ENCODE measurements around the gene RAB3IL1.
A peak's percentile ranks its signal among the peaks of the same experiment; 100 is the strongest.

RAB3IL1 gene

DNA sequence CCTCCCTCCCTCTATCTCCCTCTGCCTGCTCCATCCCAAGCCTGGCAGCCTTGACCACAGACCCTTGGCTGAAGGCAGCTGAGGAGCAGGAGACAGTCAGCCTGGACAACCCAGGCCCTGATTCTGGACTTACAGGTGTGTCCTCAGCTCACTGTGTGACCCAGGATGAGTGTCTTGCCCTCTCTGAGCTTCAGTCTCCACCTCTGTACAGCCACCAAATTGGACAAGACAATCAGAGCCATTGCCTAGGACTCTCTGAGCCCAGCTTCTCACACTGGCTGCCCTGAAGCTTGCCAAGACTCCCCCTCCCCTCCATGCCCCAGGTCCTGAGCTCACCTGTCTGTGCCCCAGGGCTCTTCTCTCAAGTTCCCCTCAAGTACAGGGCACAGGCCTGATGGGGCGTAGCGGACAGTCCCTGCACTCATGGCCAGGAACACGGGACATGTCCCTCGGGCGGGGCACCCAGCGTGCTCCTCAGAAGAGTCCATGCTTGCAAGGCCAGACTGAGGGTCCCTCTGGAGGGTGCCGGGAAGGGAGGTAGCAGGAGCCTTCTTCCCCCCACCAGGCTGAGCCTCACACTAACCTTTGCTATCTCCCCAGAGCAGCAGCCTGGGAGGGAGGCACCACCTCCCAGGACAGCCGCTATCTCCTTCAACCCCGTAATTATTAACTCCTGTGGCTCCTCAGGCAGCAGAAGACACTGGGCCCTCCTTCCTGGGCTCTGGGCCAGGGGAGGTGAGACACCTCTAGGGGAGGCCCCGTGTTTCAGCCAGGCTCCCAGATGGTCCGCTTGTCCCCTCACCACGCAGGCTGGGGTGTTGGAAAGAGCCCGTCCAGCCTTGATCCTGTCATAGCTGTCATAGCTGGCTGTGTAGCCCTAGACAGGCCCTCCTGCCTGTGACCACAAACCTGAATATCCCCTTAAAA lies 2.6 kb upstream of the RAB3IL1 start:
- DNase-seq (ENCODE audit: low spot score), result peak; percentile 2

DNA sequence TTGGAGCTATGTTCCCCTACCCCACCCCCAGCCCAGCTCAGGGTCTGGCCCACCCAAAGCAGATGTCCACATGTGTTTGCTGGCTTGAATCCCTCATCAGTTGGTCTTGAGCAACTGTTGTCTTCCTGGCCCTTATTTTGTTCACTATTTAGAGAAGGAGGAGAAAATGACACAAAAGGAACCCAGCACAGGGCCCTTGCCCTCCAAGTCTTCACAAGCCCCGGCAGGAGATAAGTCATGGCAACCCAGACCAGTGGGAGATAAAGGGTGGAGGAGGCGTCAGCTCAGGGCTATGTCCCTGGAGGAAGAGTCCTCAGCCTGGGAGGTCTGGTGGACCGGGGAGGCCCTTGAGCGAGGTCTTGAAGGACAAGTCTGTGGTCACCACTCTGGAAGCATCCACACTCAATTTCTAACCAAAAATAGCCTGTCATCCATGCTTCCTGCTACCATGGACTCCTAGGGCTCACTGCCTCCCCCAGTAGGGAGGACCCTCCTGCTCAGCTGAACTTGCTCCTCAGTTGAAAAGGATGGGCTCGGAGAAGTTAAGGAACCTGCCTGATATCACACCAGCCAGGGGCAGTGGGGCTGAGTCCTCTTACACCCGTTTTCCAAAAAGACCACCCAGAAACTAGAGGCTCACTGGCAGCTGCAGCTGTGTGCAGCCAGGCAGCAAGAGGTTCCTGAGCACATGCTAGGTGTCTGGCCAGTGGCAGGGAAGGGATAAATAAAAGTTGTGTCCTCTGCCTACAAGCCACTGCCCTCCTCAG lies 1.8 kb upstream of the RAB3IL1 start:
- peak; percentile 10 for DNase-seq (ENCODE audit: low spot score)

DNA sequence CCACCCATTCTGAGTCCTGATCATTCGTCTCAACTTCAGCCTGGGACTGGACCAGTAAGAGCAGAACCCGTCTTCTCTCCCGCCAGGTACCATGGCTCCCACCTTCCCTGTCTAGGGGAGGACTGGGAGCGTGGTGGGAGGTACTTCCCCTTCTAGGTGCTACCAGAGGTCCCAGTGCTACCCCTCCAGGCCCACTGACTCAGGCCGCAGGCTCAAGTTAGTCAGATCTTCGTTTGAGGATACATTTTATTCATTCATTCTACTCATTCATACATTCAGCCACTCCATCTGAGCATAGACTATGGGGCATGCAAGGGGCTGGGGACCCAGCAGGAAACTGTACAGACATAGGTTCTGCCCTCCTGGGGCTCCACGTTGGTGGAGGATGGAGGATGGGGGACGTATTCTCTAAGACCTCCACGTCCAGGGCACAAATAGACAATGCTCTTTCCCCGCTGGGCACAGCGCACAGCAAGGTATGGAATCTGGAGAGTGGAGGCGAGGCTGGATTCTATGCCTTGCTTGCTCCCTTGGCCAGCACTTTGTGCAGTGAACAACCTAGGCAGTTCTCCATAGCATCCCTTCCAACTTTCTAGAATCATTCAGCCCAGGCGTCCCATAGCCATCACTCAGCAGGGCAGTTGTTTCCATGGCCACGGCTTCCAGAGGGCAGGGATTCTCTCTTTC lies 1.0 kb upstream of the RAB3IL1 start:
- DNase-seq (ENCODE audit: low spot score), result peak; percentile 3

DNA sequence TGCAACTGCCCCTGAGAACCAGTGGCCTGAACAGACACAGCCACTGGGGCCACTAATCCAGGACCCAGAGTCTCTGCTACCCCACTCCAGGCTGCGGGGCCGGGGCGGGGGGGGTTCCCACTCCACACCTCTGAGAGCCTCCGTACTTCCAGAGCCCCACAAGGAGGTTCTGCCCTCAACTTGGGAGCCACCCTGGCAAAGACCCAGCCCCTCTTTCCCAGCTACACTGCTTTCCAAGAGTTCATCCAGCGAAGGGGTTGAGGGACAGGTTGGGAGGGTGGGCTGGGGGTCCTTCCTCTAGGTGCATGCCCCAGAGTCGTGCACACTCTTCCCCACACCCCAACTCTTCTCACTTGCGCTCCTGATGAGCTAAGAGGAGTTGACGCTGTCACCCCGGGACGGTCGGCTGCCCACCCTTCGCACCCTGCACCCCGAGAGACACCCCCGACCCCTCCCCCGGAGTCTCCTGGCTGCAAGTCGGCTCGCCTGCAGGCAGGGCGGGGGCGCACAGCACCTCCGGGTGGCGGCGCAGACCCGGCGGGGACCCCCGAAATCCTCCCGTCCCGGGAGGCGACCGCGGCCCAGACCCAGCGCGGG lies 531 bp downstream of the RAB3IL1 start:
- peak; percentile 34 for DNase-seq (ENCODE audit: low spot score)

DNA sequence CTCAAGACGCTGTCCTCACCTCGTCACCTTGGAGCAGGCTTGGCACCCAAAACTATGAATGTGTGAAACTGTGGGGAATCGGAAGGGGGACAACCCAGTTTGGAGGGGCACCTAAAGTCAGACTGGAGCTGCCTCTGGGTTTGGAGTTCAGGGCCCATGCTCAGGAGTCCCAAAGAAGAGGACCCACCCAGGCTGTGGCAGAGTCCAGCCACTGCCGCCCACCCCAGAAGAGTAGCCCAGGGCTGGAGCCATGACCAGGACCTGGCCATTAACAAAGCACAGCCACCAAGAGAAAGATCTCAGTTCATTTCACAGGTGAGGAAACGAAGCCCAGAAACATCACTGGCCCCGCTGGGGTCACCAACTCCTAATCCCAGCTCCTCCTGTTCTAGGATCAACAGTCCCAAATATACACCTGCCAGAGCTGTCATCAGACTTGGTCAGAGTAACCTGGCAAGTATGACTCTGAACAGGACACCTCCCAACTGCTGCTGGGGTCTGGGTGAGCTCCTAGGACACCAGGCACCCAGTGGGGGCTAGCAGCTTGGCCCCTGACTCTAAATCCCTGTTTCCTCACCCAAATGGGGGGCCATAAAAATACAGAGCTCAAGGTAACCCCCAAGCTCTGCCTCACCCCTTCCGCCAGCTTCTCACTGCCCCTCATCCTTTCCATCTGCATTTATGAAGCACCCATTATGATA lies 2.7 kb downstream of the RAB3IL1 start:
- peak; percentile 13 for DNase-seq (ENCODE audit: low spot score)

DNA sequence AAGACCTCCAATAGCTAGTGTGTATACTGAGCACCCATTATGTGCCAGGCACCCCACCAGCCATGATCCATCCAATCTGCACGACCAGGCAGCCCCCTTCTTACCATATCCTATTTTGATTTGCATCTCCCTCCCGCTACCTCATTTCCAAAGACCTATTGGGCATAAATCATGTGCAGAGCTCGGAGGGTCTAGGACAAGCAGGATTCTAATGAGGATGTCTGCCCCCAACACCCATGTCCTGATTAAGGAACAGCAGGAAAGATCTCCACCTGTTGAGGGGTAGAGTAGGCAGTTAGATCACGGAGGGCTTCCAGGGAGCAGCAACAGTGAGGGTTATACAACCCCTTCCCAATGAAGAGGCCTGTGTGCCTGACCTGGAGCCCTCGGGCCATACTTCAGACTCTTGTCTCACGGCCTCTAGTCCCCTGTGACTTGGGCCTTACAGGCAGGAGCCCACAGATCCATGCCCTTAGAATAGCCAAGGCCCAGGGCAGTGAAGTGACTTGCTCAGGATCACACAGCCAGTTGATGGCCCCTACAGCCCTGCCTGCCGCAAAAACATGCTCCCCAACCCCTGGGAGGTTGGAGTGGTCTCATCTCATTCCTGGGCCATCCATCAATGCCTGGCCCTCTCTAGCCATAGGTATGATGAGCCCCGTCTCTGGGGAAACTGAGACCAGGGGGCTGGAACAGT lies 3.5 kb downstream of the RAB3IL1 start:
- DNase-seq (ENCODE audit: low spot score), result peak; percentile 4

DNA sequence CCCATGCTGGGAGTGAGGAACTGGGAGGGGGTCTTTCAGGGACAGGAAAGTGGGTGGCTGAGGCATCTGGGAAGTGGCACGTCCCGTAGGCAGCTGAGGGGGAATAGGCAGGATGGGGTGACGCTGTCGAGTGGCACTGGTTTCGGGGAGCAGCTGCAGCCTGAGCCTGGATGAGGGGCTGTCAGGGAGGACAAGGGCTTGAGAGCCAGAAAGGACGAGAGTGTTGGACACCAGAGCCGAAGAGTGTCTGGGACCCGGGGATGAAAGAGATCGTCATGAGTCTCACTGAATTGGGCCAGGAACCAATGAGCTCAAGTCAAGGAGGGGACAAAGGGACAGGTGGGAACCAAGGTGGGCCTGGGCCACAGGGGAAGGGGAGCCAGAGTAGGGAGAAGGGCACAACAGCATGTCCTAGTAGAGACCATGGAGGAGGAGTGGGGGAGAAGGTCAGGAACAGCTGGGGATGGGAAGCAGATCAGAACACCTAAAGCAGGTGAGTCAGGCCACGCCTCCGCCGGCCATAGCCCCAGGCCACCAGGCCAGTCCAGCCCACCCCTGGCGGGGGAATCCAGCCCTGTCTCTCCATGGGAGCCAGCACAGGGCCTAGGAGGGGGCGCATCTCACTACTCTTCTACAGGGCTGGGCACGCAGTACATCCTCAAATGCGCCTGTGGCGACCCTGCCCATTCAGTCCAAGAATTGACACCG lies 4.2 kb downstream of the RAB3IL1 start:
- DNase-seq (ENCODE audit: low spot score), result peak; percentile 3

DNA sequence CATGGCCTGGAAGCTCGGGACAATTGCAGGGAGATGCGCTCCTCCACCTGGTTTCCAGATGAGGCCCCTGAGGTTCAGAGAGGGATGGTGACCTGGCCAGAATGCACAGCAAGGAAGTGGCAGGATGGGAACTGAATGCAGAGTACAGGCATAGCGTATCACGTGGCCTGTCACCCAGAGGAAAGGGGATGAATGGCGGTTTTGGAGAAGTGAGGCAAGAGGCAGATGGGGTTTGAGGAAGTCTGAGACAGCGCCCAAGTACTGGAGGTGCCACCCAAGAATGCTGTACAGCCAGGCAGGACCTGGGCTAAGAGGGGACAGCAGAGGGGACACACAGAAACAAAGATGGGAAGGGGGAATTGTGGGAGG lies 4.9 kb downstream of the RAB3IL1 start:
- no peak for DNase-seq (ENCODE audit: low spot score)

DNA sequence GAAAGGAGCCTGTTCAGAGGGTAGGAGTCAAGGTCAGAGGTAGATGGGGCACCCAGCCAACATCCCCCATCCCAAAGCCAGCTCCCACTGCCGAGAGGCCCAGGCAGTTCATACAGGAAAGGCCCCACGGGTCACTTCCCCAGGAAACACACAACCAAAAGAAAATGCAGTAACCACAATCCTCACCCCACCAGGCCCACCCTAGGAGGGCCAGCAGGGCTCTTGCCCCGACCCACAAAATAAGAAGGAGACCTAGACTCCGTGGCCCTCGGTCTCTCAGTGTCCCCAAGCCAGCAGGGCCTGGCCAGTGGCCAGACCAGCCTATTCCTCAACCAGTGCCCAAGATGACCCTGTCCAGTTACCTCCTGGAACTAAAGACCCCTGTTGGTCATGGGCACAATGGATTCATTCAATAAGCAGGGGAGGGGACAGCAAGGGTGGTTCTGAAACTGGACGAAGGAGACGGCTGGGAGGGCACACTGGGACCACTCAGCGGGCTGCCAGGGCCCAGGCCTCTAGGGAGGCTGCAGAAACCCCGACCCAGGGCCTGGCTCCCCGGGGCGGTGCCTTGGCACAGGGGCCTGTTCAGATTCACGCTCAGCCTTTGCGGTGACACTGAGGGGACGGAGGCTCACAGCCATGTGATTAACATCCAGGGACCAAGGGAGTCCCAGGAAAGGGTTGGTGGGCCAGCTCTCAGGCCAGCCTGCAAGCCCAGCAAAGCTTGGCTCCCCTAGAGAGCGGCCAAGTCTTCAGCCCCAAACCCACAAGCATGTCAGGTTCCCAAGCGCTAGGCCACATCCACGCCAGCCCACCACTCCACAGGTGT lies 5.5 kb downstream of the RAB3IL1 start:
- no peak for DNase-seq (ENCODE audit: low spot score)

DNA sequence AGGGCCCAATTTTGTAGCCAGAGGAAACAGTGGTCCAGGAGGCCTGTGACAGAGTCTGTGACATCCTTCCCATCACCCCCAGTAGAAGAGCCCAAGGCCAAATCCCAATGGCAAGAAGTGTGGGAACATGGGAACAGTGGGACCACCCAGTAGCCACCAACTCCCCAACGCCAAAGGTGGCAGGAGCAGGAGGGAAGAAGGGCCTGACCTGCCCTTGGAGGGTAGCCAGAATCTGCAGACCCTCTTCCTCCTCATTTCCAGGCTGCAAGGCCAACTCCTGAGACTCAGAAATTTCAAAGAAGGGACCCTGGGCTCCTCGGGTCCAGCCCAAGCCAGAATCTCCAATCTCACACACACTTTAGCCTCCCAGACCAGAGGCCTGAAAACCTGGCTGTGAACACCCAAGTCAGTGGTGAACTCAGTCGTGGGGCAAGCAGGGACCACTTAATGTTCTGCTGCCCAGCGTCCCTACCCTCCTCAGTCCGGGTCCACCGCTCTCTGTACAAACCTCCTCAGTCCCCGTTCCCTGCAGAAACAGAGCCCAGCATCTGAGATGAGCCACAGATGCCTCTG lies 6.2 kb downstream of the RAB3IL1 start:
- DNase-seq (ENCODE audit: low spot score), result no peak

DNA sequence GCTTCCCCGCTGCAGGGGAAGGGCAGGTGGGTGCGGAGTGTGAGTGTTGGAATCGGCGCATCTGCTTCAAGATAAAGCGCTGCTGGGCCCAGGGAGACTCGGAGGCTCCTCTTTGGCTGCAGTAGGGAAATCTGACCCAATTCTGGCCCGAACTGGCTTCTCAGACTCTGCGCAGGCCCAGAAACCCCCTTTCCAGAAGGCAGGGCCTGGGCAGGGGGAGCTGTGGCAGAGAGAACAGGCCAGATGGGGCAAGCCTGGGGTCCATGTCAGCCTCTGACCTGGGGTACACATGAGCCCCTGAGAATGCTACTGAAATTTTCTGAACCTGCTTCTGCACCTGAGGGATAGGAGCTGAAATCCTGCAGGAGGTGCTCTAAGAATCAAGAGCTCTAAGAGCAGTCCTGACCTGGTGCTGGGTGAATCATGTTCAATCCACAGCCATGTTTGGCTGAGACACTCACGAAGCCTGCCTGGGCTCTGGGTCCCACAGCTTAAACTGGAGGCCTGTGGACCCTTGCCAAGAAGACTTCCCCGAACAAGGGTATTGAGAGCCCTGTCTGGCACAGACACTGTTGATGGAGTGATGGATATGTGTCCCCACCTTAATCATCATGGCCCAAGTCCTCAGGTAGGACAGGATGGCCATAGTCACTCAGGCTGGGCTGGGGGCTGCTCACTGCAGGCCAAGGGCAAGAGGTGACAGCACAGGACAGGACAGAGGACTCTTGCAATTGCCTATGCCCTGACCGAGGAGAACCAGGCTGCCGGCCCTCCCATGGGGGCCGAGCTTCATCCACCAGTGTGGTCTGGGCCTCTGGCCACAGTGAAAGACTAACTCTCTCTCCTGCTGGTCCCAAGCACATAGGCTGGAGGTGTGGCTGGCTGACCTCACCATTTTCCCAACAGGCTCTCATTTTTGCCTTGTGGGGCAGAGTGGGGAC lies 6.9 kb downstream of the RAB3IL1 start:
- DNase-seq (ENCODE audit: low spot score), result no peak

DNA sequence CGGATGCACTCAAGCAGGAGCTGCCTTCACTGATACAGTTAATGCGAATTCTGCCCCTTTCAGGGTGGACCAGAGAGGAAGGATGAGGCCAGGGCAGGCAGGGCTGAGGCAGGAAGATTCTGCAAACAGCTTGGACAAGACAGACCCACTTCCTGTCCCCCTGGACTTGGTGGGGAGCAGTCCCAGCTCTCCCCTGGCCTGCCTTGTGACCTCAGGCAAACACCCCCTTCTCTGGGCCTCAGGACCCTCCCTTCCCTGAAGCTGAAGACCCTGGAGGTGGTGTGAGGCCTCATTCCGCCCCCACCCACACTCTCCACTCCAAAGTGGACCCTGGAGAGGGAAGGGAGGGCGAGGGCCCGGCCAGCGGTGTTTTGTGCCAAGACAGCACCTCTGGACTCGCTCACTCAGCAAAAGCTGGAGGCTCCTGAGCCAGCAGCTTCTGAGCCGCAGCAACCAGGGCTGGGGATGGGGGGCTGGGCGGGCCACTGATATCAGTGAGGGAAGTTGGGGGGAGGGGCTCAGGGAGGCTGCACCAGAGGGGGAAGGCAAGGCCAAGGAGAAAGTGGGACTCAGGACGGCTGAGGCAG lies 8.5 kb downstream of the RAB3IL1 start:
- DNase-seq (ENCODE audit: low spot score), result no peak

DNA sequence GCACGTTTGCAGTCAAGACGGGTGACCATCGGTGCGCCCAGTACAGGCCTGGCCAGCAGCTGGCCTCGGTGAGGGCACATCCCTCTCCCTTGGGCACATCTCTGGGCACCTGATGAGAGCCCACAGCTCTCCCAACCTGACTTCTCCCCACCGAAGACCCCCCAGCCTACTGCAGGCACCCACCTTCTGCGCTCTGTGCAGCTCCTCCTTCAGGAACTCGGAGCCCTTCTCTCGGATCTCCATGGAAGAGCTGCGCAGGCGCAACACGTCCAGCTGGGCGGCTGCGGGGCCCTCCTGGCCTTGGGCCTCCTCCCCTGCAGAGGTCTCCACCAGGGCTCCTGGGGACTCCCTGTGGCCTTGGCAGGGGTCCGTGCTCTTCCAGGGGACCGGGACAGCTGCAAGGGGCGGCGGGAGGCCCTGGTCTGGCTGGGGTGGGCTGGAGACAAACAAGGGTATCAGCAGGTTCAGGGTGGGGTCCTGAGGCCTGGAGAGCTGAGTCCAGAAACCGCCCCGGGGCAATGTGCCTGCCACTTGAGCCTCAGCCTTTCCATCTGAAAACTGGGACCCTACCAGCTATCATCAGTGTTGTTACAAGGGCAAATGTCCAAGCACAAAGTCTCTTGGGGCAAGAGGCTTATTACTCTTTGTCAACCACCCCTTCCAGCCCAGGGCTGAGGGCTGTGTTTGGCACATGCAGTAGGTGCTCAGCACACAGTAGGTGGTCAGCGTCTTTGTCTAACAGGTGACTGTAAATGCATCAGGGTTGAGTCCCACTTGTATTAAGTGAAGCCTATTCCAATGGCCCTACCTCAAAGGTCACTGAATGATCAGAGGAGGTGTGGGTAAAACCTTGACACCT lies 9.3 kb downstream of the RAB3IL1 start:
- no peak for DNase-seq (ENCODE audit: low spot score)

DNA sequence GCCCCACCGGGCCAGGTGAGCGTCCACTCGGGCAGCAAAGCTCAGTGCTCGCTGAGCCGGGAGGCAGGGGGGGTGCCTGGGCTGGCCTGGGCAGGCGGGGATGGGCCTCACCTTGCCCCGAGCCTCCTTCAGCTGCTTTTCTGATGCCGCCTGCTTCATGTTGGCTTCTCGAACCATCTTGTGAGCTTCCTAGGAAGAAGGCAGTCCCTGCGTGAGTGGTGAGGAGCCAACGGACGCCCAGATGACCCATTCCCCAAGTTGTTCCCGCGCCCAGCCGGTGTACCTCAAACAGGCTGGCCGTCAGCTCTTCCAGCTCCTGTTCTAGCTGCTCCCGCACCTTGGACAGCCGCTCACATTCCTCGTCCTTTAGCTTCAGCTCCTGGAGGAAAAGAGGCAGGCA lies 10.1 kb downstream of the RAB3IL1 start:
- no peak for DNase-seq (ENCODE audit: low spot score)

DNA sequence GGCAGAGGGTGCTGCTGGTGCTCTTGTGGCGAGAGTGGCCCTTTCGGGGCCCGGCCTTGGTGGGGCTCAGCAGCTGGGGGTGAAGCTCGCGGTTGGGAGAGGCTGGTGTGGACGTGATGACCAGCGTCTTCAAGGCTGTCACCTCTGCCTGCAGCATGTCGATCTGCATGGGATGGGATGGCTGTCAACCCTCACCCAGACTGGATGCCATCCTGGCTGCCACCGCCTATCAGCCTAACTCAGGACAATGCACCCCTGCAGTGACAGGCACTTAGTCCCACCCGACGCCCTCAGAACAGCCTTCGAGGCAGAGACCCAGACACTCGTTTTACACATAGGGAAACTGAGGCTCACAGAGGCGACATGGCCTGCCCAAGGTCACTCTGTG lies 10.8 kb downstream of the RAB3IL1 start:
- DNase-seq (ENCODE audit: low spot score), result no peak

DNA sequence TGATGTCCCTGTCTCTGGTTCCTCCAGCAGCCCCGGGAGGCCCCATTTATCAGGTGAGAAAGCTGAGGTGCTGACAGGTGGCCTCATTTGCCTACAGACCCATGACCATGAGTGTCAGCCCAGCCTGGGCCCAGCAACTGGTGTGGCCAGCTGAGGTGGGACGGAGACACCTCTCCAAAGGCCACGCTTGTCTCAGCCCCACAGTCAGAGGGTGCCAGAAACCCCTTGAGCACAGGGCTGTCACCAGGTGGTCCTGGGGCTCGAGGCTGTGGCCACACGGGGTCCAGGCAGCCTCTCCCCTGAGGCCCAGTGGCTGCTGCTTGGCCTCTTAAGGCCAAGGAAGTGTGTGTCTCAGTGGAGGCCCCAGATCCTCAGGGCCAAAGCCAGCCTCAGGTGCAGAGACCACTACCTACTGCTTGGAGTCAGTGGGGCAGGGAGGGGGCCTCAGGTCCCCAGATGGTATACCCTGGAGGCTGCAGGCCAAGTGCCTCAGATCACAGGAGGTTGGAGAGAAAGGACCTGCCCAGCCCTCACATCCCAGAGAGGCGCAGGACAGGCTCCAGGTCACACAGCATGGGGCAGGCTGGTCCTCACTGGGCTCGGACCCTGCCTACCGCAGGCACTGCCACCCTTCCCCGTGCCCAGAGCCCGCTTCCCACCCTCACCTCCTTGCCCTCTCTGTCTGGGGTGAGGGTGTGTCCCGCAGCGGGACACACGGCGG lies 11.4 kb downstream of the RAB3IL1 start:
- DNase-seq (ENCODE audit: low spot score), result no peak
